SK-MEL-5 (cell line): ENCODE measurements around the gene HMOX1. TPM values are rescaled to one million over a fixed set of nuclear protein-coding genes. Genes with fewer than 3 reads are reported as not detected.

Experiments used
- DNase-seq: peaks from one replicate; pipeline ENCODE4 v3.0.0-alpha.2; 2016; ENCODE audit warnings: low read depth, low spot score
- in situ Hi-C: cut with HindIII; loops from 2 replicates; pipeline ENCODE4 v1.10.0; 2016; ENCODE audit warnings: low sequenced_read_pairs, high pct_unique_total_duplicates, low pct_unique_long_range_greater_than_20kb
- total RNA-seq: library from RNA; depleted of rRNA; stranded (reverse); fragments of >200 nt; shearing (Covaris generic); gene quantifications from 2 replicates; pipeline ENCODE4 v1.2.3, GENCODE V29; 2014

Gene HMOX1
- total RNA-seq, 1 experiment from 2014 or later, result 45.3 TPM

GRCh38 chr22:35375031-35375430 is 5.9 kb upstream of the HMOX1 start:
- peak; percentile 78 for DNase-seq
- in situ Hi-C loops, result no loop called here

GRCh38 chr22:35375526-35375925 is 5.4 kb upstream of the HMOX1 start:
- no peak for DNase-seq
- in situ Hi-C loops, result no loop called here

GRCh38 chr22:35376728-35377472 is 4.0 kb upstream of the HMOX1 start:
- in situ Hi-C loops, result no loop called here
- DNase-seq, result peak; percentile 97

- in situ Hi-C loops, result no loop called here
- DNase-seq, result no peak
Observed at GRCh38 chr22:35377735-35378134, 3.2 kb upstream of the HMOX1 start.

- in situ Hi-C loops, result no loop called here
- DNase-seq, result no peak
Observed at GRCh38 chr22:35378621-35379020, 2.3 kb upstream of the HMOX1 start.

GRCh38 chr22:35379146-35379993 is 1.5 kb upstream of the HMOX1 start:
- in situ Hi-C loops, result no loop called here
- DNase-seq, result no peak

GRCh38 chr22:35380013-35380412 is 883 bp upstream of the HMOX1 start:
- in situ Hi-C loops, result no loop called here
- no peak for DNase-seq

GRCh38 chr22:35381424-35382009 is 621 bp downstream of the HMOX1 start:
- DNase-seq, result no peak
- in situ Hi-C loops, result no loop called here

GRCh38 chr22:35383679-35384071 is 2.8 kb downstream of the HMOX1 start:
- DNase-seq, result no peak
- in situ Hi-C loops, result no loop called here

- no peak for DNase-seq
- in situ Hi-C loops, result no loop called here
Observed at GRCh38 chr22:35384527-35384926, 3.6 kb downstream of the HMOX1 start.

- in situ Hi-C loops, result no loop called here
- no peak for DNase-seq
Observed at GRCh38 chr22:35384975-35385588, 4.2 kb downstream of the HMOX1 start.

- no peak for DNase-seq
- in situ Hi-C loops, result no loop called here
Observed at GRCh38 chr22:35386670-35387288, 5.9 kb downstream of the HMOX1 start.

GRCh38 chr22:35390933-35391332 is 10.0 kb downstream of the HMOX1 start:
- in situ Hi-C loops, result no loop called here
- DNase-seq, result no peak

GRCh38 chr22:35392357-35392756 is 11.5 kb downstream of the HMOX1 start:
- in situ Hi-C loops, result no loop called here

GRCh38 chr22:35393116-35394010 is 12.5 kb downstream of the HMOX1 start:
- no peak for DNase-seq
- in situ Hi-C loops, result no loop called here

More at GRCh38 chr22:35392357-35392756, 11.5 kb downstream of the HMOX1 start:
- no peak for DNase-seq

GRCh38 chr22:35394011-35394312 is 13.1 kb downstream of the HMOX1 start:
- in situ Hi-C loops, result no loop called here
- DNase-seq, result no peak
